PC-9 (cell line): Measurements from ENCODE around the gene RIPOR3.

Experiments
- EZH2 ChIP-seq: fragments of 200-600 bp; sonication (generic); IDR thresholded peaks from 2 replicates; pipeline ENCODE4 v1.8.0; 2017; ENCODE audit warnings: antibody characterized with exemption, low read depth
- TF ChIP-seq, protein P1 (sequence below): fragments of 200-600 bp; sonication (generic); conservative IDR thresholded peaks from 2 replicates; pipeline ENCODE4 v1.6.1; 2017; ENCODE audit warnings: mixed run types, antibody characterized with exemption, mild to moderate bottlenecking, moderate library complexity

DNA sequence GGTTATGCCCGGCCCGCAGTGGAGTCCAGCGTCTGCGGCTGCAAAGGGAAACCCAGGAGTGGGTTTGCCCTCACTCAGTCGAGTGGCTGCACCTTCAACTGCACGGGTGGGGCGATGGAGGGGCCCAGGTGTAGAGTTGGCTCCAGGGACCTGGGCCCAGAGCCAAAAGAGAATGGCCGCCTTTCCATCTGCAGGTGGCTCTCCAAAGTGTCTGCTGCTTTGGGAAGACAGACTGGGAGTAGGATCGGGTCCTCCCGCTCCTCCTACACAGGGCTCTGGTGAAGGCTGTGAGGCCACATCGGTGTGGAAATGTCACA is 101.0 kb downstream of the RIPOR3 start:
- TF ChIP-seq, protein P1, sequence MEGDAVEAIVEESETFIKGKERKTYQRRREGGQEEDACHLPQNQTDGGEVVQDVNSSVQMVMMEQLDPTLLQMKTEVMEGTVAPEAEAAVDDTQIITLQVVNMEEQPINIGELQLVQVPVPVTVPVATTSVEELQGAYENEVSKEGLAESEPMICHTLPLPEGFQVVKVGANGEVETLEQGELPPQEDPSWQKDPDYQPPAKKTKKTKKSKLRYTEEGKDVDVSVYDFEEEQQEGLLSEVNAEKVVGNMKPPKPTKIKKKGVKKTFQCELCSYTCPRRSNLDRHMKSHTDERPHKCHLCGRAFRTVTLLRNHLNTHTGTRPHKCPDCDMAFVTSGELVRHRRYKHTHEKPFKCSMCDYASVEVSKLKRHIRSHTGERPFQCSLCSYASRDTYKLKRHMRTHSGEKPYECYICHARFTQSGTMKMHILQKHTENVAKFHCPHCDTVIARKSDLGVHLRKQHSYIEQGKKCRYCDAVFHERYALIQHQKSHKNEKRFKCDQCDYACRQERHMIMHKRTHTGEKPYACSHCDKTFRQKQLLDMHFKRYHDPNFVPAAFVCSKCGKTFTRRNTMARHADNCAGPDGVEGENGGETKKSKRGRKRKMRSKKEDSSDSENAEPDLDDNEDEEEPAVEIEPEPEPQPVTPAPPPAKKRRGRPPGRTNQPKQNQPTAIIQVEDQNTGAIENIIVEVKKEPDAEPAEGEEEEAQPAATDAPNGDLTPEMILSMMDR = no peak
- TF ChIP-seq EZH2 = no peak
